Esophagus muscularis mucosa (tissue), 4 donors: ENCODE data around the gene DGCR2. TPM values are rescaled to one million over a fixed set of nuclear protein-coding genes. Genes with fewer than 3 reads are reported as not detected.

Experiments used
- DNase-seq: peaks from one replicate; pipeline ENCODE4 v3.0.0-alpha.2; 2017; ENCODE audit errors: extremely low spot score
- H3K27ac ChIP-seq, 4 donors: fragments of 200-600 bp; sonication (generic); replicated peaks in 1 of 4; 1 replicate in 3 of 4; 2 replicates in 1 of 4; pipeline ENCODE4 v1.5.1; 2016 to 2019; ENCODE audit warnings: mild to moderate bottlenecking in 1 of 4
- H3K27me3 ChIP-seq, 4 donors: fragments of 200-600 bp; sonication (generic); one replicate each; pipeline versions ENCODE4 v1.5.1 to v1.6.0; 2016 to 2019
- H3K36me3 ChIP-seq, 4 donors: fragments of 200-600 bp; sonication (generic); one replicate each; pipeline ENCODE4 v1.5.1; 2016 to 2019
- H3K4me1 ChIP-seq, 4 donors: fragments of 200-600 bp; sonication (generic); one replicate each; pipeline ENCODE4 v1.5.1; 2016 to 2019
- H3K4me3 ChIP-seq, 4 donors: fragments of 200-600 bp; sonication (generic); 1 replicate in 2 of 4; 2 replicates in 2 of 4; pipeline ENCODE4 v1.5.1; 2016 to 2019; ENCODE audit warnings: mild to moderate bottlenecking in 4 of 4, moderate library complexity in 1 of 4
- H3K9me3 ChIP-seq, 4 donors: fragments of 200-600 bp; sonication (generic); 1 replicate in 3 of 4; 2 replicates in 1 of 4; pipeline ENCODE4 v1.5.1; 2016 to 2019
- CTCF ChIP-seq, 3 experiments: fragments of 200-600 bp in 2 of 3; fragments of 450-650 bp in 1 of 3; sonication (generic) in 2 of 3; IDR thresholded peaks; one replicate each; pipeline ENCODE4 v1.5.1; 2017 to 2019; ENCODE audit warnings: antibody characterized with exemption in 3 of 3, mild to moderate bottlenecking in 2 of 3, moderate library complexity in 1 of 3
- EP300 ChIP-seq: sonication (generic); formaldehyde crosslinking; IDR thresholded peaks from one replicate; pipeline ENCODE4 v1.6.1; 2017; ENCODE audit warnings: antibody characterized with exemption
- POLR2A ChIP-seq: fragments of 450-650 bp; IDR thresholded peaks from one replicate; pipeline ENCODE4 v1.6.1; 2017; ENCODE audit warnings: antibody characterized with exemption, moderate library complexity, mild to moderate bottlenecking, low read depth
- POLR2AphosphoS5 ChIP-seq, 2 donors: sonication (generic); formaldehyde crosslinking; IDR thresholded peaks; one replicate each; pipeline ENCODE4 v1.6.1; 2017; ENCODE audit warnings: antibody characterized with exemption in 2 of 2
- WGBS: methylation state at CpG from one replicate; pipeline ENCODE4 v1.1.5; 2018; 5-methylcytosine and 5-hydroxymethylcytosine counted together
- intact Hi-C: fragments of 100-400 bp; cut with DNase I; formaldehyde crosslinking; loops from one replicate; pipeline ENCODE4 v1.15.1; 2023
- total RNA-seq, 4 donors: library from RNA; depleted of rRNA; stranded (reverse); fragments of >200 nt; gene quantifications; one replicate each; pipeline versions ENCODE4 v1.1.0 to v1.2.1, GENCODE V29; 2016

DGCR2 gene
- total RNA-seq, 4 donors from 2014 or later = 45.7 to 79.6 (median 65.4) TPM

GRCh38 chr22:19124377-19124776, 2.2 kb upstream of the DGCR2 start:
- no peaks in the 10 kb centered on the region for H3K27me3 ChIP-seq
- H3K4me1 ChIP-seq = peaks cover 26 to 32% (median 28%) of the 10 kb centered on the region in 4 donors
- H3K36me3 ChIP-seq = no peaks in the 10 kb centered on the region
- no peaks in the 10 kb centered on the region for H3K9me3 ChIP-seq
- 82% methylated on average over 3 of the region's 4 CpGs for WGBS
- intact Hi-C loops = no loop called here
- no peak for TF ChIP-seq EP300
- no peak for TF ChIP-seq POLR2AphosphoS5 (IDR thresholded peaks at IDR 0.05)
- no peak for TF ChIP-seq POLR2A
- TF ChIP-seq CTCF (IDR thresholded peaks at IDR 0.05) = no peak
- H3K27ac ChIP-seq = no peak overlapping the region
- DNase-seq = no peak
- H3K4me3 ChIP-seq = no peak overlapping the region

GRCh38 chr22:19123936-19124335, 1.7 kb upstream of the DGCR2 start:
- no peak overlapping the region for H3K4me3 ChIP-seq
- peaks cover 31 to 36% (median 33%) of the 10 kb centered on the region in 4 donors for H3K4me1 ChIP-seq
- no peaks in the 10 kb centered on the region for H3K36me3 ChIP-seq
- TF ChIP-seq CTCF (IDR thresholded peaks at IDR 0.05) (no peak), EP300 (no peak), POLR2A (no peak), POLR2AphosphoS5 (IDR thresholded peaks at IDR 0.05) (no peak)
- H3K9me3 ChIP-seq = no peaks in the 10 kb centered on the region
- H3K27me3 ChIP-seq = no peaks in the 10 kb centered on the region
- intact Hi-C loops = loop anchor here (2.0 kb wide), 1 partner anchor 21 kb away; the partner anchor contains the start of gene ESS2
- WGBS = 96% methylated on average over 4 of the region's 4 CpGs
- no peak for DNase-seq
- H3K27ac ChIP-seq = no peak overlapping the region

GRCh38 chr22:19122752-19123492, 710 bp upstream of the DGCR2 start:
- TF ChIP-seq POLR2AphosphoS5 (IDR thresholded peaks at IDR 0.05) (no peak), EP300 (no peak)
- peaks cover 39 to 46% (median 43%) of the 10 kb centered on the region in 4 donors for H3K4me1 ChIP-seq
- DNase-seq = no peak
- H3K9me3 ChIP-seq = no peaks in the 10 kb centered on the region
- H3K27me3 ChIP-seq = no peaks in the 10 kb centered on the region
- intact Hi-C loops = loop anchor here (2.0 kb wide), 1 partner anchor 22 kb away; the partner anchor contains the start of gene ESS2
- H3K36me3 ChIP-seq = no peaks in the 10 kb centered on the region
- H3K27ac ChIP-seq = peak overlapping the region; percentile 91 to 97 (median 96)
- peak overlapping the region; percentile 80 to 98 (median 94) for H3K4me3 ChIP-seq
- WGBS = 23% methylated on average over 23 of the region's 27 CpGs

GRCh38 chr22:19121631-19122142, 525 bp downstream of the DGCR2 start:
- no peaks in the 10 kb centered on the region for H3K9me3 ChIP-seq
- TF ChIP-seq EP300 (peak; percentile 1), CTCF (IDR thresholded peaks at IDR 0.05) (no peak), POLR2A (no peak)
- intact Hi-C loops = loop anchor here (2.0 kb wide), 1 partner anchor 23 kb away; the partner anchor contains the start of gene ESS2
- peaks cover 51 to 59% (median 55%) of the 10 kb centered on the region in 4 donors for H3K4me1 ChIP-seq
- whole genome bisulfite sequencing = 0% methylated on average over 3 of the region's 47 CpGs
- H3K36me3 ChIP-seq = no peaks in the 10 kb centered on the region
- no peak for DNase-seq
- no peaks in the 10 kb centered on the region for H3K27me3 ChIP-seq
- peak overlapping the region; percentile 91 to 97 (median 96) for H3K27ac ChIP-seq
- H3K4me3 ChIP-seq = peak overlapping the region; percentile 80 to 98 (median 94)

GRCh38 chr22:19120829-19121630, 1.2 kb downstream of the DGCR2 start:
- WGBS = 27% methylated on average over 17 of the region's 23 CpGs
- H3K4me3 ChIP-seq = peak overlapping the region; percentile 80 to 98 (median 94)
- peak overlapping the region; percentile 91 to 97 (median 96) for H3K27ac ChIP-seq
- intact Hi-C loops = no loop called here
- no peak for DNase-seq
- no peaks in the 10 kb centered on the region for H3K27me3 ChIP-seq
- no peaks in the 10 kb centered on the region for H3K9me3 ChIP-seq
- TF ChIP-seq POLR2A = no peak
- no peak for TF ChIP-seq POLR2AphosphoS5 (IDR thresholded peaks at IDR 0.05)
- TF ChIP-seq CTCF (IDR thresholded peaks at IDR 0.05) = no peak
- no peak for TF ChIP-seq EP300
- H3K4me1 ChIP-seq = peaks cover 57 to 65% (median 62%) of the 10 kb centered on the region in 4 donors
- no peaks in the 10 kb centered on the region for H3K36me3 ChIP-seq
